ENCODE measurements around the gene VEZT. TPM values are rescaled to one million over a fixed set of nuclear protein-coding genes. Genes with fewer than 3 reads are reported as not detected.

The VEZT gene
- polyA plus RNA-seq, 1 of the 3 experiments (the other 2 are of a cell fraction) = 41.2 TPM

GRCh38 chr12:95269892-95270291, 52.3 kb downstream of the VEZT start:
- ChIA-PET POLR2A (no interaction called here), CTCF (interaction anchor here (0.7 kb wide), 1 partner anchor 17 kb away, joined by 3 read pairs; no protein-coding TSS in a partner anchor)
- Histone ChIP-seq H3K9me3 (no peaks in the 10 kb centered on the region), H3K4me2 (no peak overlapping the region), H3K27ac (ENCODE audit: low read depth in 2 of 2, low read length in 1 of 2) (no peak overlapping the region), H3K4me1 (ENCODE audit: control insufficient read depth in 1 of 2, insufficient read depth in 2 of 2, low read depth in 1 of 2, low read length in 1 of 2) (no peaks in the 10 kb centered on the region), H4K20me1 (ENCODE audit: insufficient read depth) (no peaks in the 10 kb centered on the region), H2AFZ (ENCODE audit: low read depth) (no peak overlapping the region), H3K9me2 (no peaks in the 10 kb centered on the region), H3K4me3 (ENCODE audit: low read depth in 2 of 2, low read length in 1 of 2) (no peak overlapping the region), H3K9ac (no peak overlapping the region), H3K27me3 (ENCODE audit: insufficient read depth) (no peaks in the 10 kb centered on the region), H3K79me2 (ENCODE audit: insufficient read depth) (no peaks in the 10 kb centered on the region), H3F3A (replicated peaks; ENCODE audit: insufficient read depth) (peaks cover 12% of the 10 kb centered on the region), H3K36me3 (replicated peaks in 1 of 2; ENCODE audit: control insufficient read depth in 1 of 2, insufficient read depth in 2 of 2, low read length in 1 of 2) (peaks cover 66 to 70% of the 10 kb centered on the region in 2 experiments)
- WGBS (ENCODE audit: low lambda C conversion rate) = 100% methylated on average over 3 of the region's 3 CpGs
- no peak for TF ChIP-seq CTCF (IDR thresholded peaks at IDR 0.05)
- no peak for DNase-seq

- CTCF ChIA-PET = interaction anchor here (1.1 to 1.7 kb wide), 3 partner anchors 9 to 263 kb away, joined by 3 to 7 read pairs (median 4); no protein-coding TSS in a partner anchor
- DNase-seq = no peak
- Histone ChIP-seq H3K9me2 (no peaks in the 10 kb centered on the region), H4K20me1 (ENCODE audit: insufficient read depth) (no peaks in the 10 kb centered on the region), H3K79me2 (ENCODE audit: insufficient read depth) (no peaks in the 10 kb centered on the region; the same call in 1 of the 2 replicates), H3F3A (replicated peaks; ENCODE audit: insufficient read depth) (peaks cover 12% of the 10 kb centered on the region), H3K9me3 (no peaks in the 10 kb centered on the region), H3K4me3 (ENCODE audit: low read depth in 2 of 2, low read length in 1 of 2) (no peak overlapping the region), H3K9ac (no peak overlapping the region), H2AFZ (ENCODE audit: low read depth) (no peak overlapping the region), H3K4me2 (no peak overlapping the region), H3K27me3 (ENCODE audit: insufficient read depth) (no peaks in the 10 kb centered on the region), H3K27ac (ENCODE audit: low read depth in 2 of 2, low read length in 1 of 2) (no peak overlapping the region), H3K36me3 (replicated peaks in 1 of 2; ENCODE audit: control insufficient read depth in 1 of 2, insufficient read depth in 2 of 2, low read length in 1 of 2) (peaks cover 54 to 70% of the 10 kb centered on the region in 2 experiments), H3K4me1 (ENCODE audit: control insufficient read depth in 1 of 2, insufficient read depth in 2 of 2, low read depth in 1 of 2, low read length in 1 of 2) (no peaks in the 10 kb centered on the region)
- POLR2A ChIA-PET = no interaction called here
- no peak for TF ChIP-seq RAD21 (IDR thresholded peaks at IDR 0.05; ENCODE audit: low read length)
- TF ChIP-seq MXI1 (IDR thresholded peaks at IDR 0.05; ENCODE audit: low read depth, low read length) = no peak
- no peak for TF ChIP-seq SMC3 (IDR thresholded peaks at IDR 0.05; ENCODE audit: low read depth, low read length)
- TF ChIP-seq FOXM1 (IDR thresholded peaks at IDR 0.05; ENCODE audit: low read depth) = no peak
- no peak for TF ChIP-seq TCF12 (IDR thresholded peaks at IDR 0.05)
- TF ChIP-seq POLR2AphosphoS5 (IDR thresholded peaks at IDR 0.05; ENCODE audit: low read depth, low read length) = no peak
- no peak for TF ChIP-seq GATA2 (CRISPR knock-in tag; IDR thresholded peaks at IDR 0.05)
- no peak for TF ChIP-seq PBX3 (IDR thresholded peaks at IDR 0.05)
- TF ChIP-seq REST (IDR thresholded peaks at IDR 0.05; ENCODE audit: low read depth, low read length) = no peak
- no peak for TF ChIP-seq FOSL2 (IDR thresholded peaks at IDR 0.05; ENCODE audit: borderline replicate concordance, low read depth)
- TF ChIP-seq FOXJ3 (CRISPR knock-in tag; IDR thresholded peaks at IDR 0.05) = no peak
- no peak for TF ChIP-seq RCOR1 (IDR thresholded peaks at IDR 0.05; ENCODE audit: low read length)
- 100% methylated on average over 2 of the region's 2 CpGs for WGBS (ENCODE audit: low lambda C conversion rate)
Measured at GRCh38 chr12:95271465-95271864, 53.9 kb downstream of the VEZT start.
